GM06990 (cell line): Measurements from ENCODE around the gene ELK4.

ENCODE experiments used
- DNase-seq: peaks from one replicate; pipeline ENCODE4 v3.0.0-alpha.2; 2011; ENCODE audit not compliant: insufficient read length; ENCODE audit errors: extremely low read depth
- H3K27me3 ChIP-seq: replicated peaks from 2 replicates; pipeline ENCODE4 v1.6.0; 2011; ENCODE audit warnings: low read length; ENCODE audit not compliant: control insufficient read depth, insufficient read depth
- H3K36me3 ChIP-seq: 2 replicates; pipeline ENCODE4 v1.5.1; 2011; ENCODE audit warnings: low read length; ENCODE audit not compliant: control insufficient read depth, insufficient read depth
- H3K4me3 ChIP-seq: replicated peaks from 2 replicates; pipeline ENCODE4 v1.5.1; 2011; ENCODE audit warnings: low read depth, mild to moderate bottlenecking, control low read depth, low read length
- TF ChIP-seq, protein P1 (sequence below): IDR thresholded peaks from 2 replicates; pipeline ENCODE4 v1.5.1; 2011; ENCODE audit warnings: low read length, control low read depth, mild to moderate bottlenecking, inconsistent platforms; ENCODE audit not compliant: insufficient read depth, poor library complexity, severe bottlenecking

Gene ELK4

DNA sequence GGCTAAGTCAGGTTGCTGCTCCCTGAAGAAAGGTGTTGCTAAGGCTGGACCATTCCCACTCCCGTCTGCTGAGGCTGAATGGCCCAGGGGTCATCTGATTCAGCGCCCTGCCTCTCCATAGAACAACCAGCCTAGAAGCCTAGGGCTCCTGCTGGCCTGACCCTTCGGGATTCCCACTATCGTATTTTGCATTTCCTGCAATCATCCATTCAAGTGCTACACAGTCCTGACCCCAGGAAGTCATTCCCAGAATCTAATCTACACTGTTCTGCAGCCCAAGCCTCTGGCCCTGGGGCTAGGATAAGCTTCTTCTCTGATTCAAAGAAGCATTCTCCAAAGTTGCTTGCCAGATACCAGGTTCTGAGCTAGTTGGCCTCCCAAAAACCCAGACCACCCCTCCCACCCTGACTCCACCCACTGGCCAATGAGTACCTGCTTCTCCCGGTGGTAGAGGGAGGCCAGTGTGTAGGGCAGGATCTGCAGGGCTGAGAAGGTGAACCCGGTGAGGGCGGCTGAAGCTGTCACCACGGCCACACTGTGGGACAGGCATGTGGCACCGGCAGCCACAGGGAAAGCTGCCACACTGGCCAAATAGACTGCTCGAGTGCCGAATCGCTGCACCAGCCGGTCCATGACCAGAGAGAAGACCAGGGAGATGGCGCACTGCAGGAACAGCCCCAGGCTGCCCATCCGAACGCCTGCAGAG is 29.8 kb upstream of the ELK4 start:
- Histone ChIP-seq H3K4me3 (no peak overlapping the region), H3K36me3 (no peaks in the 10 kb centered on the region; the same call in none of the 2 replicates), H3K27me3 (no peaks in the 10 kb centered on the region)
- TF ChIP-seq, protein P1, sequence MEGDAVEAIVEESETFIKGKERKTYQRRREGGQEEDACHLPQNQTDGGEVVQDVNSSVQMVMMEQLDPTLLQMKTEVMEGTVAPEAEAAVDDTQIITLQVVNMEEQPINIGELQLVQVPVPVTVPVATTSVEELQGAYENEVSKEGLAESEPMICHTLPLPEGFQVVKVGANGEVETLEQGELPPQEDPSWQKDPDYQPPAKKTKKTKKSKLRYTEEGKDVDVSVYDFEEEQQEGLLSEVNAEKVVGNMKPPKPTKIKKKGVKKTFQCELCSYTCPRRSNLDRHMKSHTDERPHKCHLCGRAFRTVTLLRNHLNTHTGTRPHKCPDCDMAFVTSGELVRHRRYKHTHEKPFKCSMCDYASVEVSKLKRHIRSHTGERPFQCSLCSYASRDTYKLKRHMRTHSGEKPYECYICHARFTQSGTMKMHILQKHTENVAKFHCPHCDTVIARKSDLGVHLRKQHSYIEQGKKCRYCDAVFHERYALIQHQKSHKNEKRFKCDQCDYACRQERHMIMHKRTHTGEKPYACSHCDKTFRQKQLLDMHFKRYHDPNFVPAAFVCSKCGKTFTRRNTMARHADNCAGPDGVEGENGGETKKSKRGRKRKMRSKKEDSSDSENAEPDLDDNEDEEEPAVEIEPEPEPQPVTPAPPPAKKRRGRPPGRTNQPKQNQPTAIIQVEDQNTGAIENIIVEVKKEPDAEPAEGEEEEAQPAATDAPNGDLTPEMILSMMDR = no peak
- DNase-seq = no peak

DNA sequence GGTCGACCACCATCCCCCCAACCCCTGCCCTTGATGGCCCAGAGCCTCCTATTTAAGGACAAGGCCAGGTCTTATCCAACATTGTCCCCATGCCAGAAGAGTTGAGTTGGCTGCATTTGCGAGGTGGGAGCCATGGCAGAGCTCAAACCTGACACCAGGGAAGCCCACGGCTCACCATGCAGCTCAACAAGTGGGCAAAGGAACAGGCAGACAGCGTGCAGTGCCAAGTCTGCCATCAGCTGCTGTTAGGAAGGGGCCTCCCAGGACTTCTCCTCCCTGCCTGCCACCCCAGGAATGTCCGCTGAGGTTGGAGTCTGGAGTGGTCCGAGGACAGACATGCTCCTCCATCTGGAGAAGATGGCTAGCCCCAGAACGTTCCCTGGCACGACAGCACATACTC is 28.6 kb upstream of the ELK4 start:
- TF ChIP-seq, protein P1 = no peak
- no peak overlapping the region for H3K4me3 ChIP-seq
- no peaks in the 10 kb centered on the region; the same call in none of the 2 replicates for H3K36me3 ChIP-seq
- H3K27me3 ChIP-seq = no peaks in the 10 kb centered on the region
- DNase-seq = no peak

DNA sequence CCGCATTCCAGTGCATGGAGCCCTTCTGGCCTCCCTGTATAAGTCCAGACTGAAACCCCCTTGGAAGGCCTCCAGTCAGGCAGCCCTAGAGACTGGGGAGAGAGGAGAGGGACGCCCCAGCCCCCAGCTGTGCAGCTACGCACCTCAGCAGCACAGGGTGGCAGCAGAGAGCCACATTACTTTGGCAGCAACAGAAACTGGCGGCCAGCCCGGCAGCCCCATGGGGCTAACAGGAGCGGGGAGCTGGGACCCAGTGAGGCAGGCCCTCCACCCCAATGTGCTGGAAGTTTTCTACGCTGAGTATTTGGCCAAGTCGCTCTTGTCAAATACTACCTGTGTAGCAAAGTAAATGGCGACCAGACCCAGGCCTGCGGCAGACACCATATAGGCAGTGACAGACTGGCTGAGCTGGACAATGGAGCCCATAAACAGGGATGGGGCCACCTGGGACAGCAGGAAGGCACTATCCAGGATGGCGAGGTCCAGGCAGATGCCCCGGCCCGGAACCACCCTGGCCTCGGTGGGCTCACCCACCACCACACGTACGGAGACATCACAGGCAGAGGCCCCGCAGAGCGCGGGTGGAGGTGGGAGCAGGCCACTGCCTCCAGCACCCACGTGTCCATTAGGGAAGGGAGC is 27.3 kb upstream of the ELK4 start:
- DNase-seq = peak; percentile 62
- TF ChIP-seq, protein P1 = peak; percentile 95
- H3K36me3 ChIP-seq = no peaks in the 10 kb centered on the region; the same call in none of the 2 replicates
- H3K27me3 ChIP-seq = no peaks in the 10 kb centered on the region
- no peak overlapping the region for H3K4me3 ChIP-seq

DNA sequence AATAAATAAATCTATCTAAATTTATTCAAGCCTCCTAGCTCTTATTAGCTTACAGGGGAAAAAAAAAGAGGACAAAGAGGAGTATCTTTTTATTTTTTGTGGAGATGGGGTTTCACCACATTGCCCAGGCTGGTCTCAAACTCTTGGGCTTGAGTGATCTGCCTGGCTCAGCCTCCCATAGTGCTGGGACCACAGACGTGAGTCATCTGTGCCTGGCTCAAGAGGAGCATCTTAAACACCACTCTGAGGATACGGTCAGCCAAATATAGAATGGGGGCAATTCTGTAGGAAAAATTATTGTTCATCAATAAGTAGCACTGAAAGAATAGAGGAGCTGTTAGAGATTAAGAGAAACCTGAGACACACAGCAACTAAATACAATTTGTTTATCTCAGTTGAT is 24.4 kb upstream of the ELK4 start:
- TF ChIP-seq, protein P1 = no peak
- no peak for DNase-seq
- H3K4me3 ChIP-seq = no peak overlapping the region
- H3K27me3 ChIP-seq = no peaks in the 10 kb centered on the region
- no peaks in the 10 kb centered on the region; the same call in 1 of the 2 replicates for H3K36me3 ChIP-seq

DNA sequence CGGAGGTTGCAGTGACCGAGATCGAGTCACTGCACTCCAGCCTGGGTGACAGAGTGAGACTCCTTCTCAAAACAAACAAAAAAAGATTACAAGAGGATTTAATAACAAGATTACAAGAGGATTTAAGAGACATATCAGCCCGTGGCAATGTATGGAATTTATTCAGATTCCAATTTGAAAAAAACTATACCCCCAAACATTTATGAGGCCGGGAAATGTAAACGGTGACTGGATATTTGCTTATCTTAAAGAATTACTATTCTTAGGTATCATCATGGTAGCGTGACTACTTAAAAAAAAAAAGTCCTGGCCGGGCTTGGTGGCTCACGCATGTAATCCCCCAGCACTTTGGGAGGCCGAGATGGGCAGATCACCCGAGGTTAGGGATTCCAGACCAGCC is 21.2 kb upstream of the ELK4 start:
- Histone ChIP-seq H3K27me3 (no peaks in the 10 kb centered on the region), H3K4me3 (no peak overlapping the region), H3K36me3 (no peaks in the 10 kb centered on the region)
- no peak for DNase-seq
- TF ChIP-seq, protein P1 = no peak
